A204.1 (cell line): ENCODE measurements around the gene NKAIN2.
"Not testable (repeated sequence)": the region's sequence is repeated elsewhere in the genome, so short reads cannot be mapped to it uniquely, and the experiment has no call there.

ENCODE experiments used
- FAIRE-seq: peaks from 2 replicates; lab custom pipeline; 2012; peaks lifted over from hg19 to GRCh38; lab: Jason Lieb, UNC

NKAIN2 gene

DNA sequence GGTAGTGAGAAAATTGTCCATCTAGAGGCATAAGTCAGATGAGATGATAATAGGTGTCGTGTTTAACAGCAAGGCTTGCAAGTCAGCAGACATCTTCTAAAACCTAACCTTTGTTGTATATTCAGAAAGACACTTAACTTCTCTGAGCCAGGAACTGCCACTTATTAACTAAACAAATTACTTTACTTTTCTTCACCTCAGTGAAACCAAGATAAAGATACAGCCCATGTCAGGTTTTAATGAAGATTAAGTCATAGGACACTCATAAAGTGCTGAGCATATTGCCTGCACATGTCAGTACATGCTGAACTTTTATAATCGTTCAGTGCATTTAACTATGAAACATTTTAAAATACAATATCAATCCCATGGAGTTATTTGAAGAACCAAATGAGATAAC lies 286.8 kb downstream of the NKAIN2 start:
- no peak for FAIRE-seq

DNA sequence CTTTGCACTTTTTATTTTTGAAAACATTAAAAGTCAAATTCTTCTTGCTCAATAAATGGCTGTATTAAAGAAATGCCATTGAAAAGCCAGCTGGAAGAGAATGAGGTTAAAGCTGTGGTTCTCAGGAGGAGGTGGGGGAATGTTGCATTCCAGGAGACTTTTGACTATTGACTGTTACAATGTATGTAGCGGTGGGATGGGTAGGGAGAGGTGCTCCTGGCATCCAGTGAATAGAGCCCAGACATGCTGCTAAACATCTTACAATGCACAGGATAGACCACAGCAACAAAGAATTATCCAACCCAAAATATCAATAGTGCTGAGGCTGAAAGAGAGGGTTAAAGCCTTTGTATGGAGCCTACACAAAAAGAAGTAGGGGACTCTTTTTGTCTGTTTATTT lies 295.9 kb downstream of the NKAIN2 start:
- no peak for FAIRE-seq

DNA sequence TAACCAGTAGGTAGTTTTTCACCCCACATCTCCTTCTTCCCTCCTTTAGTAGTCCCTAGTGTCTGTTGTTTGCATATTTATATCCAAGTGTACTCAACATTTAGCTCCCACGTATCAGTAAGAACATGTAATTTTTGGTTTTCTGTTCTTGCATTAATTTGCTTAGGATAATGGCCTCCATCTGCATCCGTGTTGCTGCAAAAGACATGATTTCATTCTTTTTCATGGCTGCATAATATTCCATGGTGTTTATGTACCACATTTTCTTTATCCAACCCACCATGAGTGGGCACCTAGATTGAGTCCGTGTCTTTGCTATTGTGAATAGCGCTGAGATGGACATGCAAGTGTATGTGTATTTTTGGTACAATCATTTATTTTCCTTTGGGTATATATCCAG lies 306.8 kb downstream of the NKAIN2 start:
- FAIRE-seq = no peak

DNA sequence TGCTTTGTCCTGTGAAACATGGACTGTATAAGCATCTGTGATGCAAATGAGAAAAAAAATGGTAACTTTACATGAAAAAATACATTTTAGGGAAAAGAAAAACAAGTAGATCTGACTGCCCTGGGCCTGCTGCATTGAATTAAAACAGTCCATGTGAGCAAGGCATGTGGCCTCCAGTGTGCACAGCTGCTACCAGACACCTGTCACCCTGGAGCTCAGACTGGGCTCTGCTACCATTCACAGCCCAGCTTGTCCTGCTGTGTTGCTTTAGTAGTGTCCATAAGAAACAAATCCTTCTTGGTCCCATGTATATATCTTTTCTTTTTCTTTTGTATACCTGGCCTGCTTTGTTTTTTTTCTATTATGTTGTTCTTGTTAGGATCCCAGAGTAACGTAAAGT lies 315.9 kb downstream of the NKAIN2 start:
- no peak for FAIRE-seq

DNA sequence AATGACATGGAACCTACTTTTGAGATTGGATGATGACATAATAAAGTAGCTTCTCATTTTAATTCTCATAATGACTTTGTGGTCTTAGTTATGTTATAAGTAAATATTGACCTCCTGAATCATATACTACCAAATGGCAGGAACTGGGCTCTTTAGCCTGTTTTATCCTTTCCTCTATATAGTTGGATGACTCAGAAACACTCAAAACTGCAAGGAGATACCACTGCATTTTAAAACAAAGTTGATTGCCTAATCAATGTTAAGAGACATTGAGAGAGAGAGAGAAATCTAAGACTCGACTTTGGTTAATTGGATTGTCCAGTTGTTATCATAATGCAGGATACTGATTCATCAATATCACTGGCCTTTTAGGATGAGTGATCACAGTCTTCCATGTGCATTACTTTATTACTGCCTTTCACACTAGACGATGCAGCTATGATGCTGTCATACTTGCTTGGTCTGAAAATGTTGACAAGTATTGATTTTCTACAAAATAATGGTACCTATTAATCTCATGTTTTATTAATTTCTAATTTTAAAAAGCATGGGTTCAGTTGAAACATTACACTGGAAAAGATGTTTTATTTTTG lies 320.0 kb downstream of the NKAIN2 start:
- FAIRE-seq = no peak

DNA sequence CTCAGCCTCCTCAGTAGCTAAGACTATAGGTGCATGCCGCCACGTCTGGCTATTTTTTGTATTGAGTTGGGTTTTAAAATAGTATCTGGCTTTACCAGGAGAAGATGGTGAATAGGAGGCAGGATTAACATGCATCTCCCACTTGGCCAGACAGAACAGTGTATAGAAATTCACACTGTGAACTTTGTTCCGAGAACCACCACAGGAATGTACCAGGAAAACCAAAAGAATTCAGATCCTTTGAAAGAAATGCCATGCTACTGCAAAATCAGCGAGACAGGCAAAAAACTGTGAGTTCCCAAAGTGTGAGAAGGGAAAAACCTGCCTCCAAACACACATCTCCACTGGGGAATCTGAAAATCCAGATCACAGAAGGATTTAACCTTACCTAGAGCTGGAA lies 327.6 kb downstream of the NKAIN2 start:
- no peak for FAIRE-seq

DNA sequence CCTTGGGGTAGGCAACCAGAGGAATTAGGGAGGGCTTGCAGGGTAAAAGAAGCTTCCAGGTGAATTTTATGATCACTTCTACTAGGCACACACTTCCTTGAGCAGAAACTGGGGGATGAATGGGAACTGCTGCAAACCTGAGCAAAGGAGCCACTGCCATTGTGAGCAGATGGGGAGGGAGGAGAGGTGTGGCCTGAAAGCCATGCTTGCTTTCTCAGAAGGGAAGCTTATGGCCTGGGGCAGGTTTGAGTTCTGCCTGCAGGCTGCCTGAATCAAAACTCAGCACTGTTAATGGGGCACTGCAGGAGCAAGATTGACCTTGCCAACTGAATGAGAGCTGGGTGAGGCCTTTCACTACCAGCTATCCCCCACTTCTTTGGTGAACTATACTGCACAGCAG lies 328.1 kb downstream of the NKAIN2 start:
- FAIRE-seq = no peak

DNA sequence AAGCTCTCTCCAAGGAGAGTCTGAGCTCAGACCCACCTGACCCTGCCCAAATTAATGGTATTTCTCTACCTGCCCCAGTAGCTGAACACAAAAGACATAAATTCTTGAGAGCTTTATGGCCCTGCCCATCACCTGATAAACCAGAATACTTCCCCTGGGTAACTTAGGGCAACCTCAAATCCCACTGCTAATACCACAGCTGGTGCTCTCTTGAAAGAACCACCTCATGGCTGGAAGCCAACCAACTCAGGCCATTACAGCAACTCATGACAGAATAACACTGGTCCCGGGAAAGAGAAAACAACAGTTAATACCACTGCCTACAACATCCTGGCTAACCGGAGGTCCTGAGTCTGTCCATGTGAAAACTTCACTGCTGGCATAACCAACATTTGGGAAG lies 328.6 kb downstream of the NKAIN2 start:
- no peak for FAIRE-seq

DNA sequence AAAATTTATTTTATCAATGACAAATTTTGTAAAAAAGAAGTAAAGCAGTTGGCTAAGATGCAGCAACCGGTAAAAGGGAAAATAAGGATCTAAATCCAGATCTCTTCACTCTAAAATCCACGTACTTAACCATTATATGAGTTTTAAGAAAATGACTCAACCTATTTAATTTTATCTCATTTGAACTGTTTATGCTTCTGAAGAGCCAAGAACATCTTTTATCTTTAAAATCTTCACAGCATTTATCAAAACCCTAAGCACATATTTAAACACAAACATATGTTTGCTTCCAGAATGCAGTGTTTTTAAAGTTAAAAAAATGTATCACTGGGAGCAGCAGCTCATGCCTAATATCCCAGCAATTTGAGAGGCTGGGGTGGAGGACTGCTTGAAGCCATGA lies 339.2 kb downstream of the NKAIN2 start:
- FAIRE-seq = no peak

DNA sequence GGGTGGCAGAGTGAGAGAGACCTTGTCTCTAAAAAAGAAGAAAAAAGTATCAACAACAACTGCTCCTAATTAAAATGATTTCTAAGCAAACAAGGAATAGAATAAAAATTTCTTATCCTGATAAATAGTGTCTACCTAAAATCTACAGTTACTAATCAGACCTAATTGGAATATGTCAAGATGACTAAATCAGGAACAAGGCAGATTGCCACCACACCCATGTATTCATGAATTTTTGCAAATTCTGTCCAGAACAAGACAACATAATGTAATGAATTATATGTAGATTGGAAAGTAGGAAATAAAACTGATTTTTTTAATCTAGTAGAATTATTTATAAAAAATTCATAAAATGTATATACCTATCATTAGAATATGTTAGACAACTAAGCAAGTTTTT lies 339.8 kb downstream of the NKAIN2 start:
- FAIRE-seq = peak; percentile 54

DNA sequence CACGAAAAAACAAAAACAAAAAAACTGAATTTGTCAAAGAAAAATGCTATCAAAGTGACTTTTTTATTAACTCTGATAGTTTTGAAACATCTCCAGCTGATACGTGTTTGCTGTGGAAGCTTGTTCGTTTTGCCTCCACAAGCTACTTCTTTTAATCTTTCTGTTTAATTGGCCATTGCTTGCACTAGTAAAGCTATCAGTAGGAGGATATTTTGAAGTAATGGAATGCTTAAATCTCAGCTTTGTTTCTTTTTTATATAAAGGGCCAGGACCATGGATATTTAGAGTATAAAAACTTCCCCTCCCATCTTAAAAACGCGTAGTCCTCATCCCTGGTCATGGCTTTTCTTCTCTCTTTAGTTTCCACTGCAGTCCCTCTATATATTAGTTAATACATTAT lies 344.0 kb downstream of the NKAIN2 start:
- no peak for FAIRE-seq

DNA sequence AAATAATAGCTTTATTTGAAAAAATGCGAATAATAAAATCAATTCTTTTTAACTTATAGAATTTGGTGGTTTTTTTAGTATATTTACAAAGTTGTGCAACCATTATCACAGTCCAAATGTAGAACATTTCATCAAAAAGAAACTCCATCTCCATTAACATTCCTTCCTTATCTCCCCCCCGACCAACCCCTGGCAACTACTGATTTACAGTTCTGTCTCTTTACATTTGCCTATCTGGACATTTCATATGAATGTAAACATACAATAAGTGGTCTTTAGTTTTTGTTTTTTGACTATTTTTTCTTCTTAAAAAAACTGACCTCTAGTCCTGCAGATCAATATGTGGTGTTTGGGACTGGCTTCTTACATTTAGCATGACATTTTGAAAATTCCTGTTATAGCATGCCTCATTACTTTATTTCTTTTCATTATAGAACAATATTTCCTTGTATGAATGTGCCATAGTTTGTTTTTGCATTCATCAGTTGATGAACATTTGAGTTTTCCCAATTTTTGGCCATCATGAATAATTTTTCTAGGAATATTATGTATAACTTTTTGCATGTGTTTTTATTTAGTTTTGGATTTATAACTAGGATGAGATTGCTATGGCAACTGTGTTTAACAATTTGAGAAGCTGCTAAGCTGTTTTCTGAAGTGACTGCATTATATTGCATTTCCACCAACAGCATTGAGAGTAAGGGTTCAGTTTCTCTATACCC lies 344.7 kb downstream of the NKAIN2 start:
- no peak for FAIRE-seq

DNA sequence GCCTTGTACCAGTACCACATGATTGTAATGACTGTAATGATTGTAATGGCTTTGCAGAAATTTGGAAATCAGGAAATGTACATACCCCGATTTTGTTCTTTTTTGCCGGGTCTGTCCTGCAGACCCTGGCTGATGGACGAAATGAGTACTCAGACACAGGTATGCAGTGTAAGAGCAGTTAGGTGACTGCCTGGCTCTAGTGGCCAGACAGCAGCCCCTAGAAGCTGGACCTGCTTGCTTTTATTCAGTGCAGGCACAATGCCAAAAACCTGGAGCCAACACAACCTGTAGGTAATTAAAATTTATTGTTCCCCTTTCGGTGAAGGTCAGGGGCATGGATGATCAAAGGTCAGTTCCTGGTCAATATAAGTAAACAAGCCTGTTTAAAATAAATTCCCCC lies 346.0 kb downstream of the NKAIN2 start:
- FAIRE-seq = no peak

DNA sequence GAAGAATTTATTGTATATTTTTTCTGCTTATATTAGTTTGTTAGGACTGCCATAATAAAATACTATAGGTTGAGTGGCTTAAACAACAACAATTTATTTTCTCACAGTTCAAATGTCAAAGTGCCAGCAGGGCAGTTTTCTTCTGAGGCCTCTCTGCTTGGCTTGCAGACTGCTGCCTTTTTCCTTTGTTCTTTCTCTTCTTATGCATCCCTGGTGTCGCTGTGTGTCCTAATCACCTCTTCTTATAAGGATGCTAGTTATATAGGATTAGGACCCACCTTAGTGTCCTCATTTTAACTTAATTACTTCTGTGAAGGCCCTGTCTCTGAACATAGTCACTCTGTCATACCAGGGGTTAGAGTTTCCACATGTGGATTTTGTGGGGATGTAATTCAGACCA lies 354.4 kb downstream of the NKAIN2 start:
- no peak for FAIRE-seq

DNA sequence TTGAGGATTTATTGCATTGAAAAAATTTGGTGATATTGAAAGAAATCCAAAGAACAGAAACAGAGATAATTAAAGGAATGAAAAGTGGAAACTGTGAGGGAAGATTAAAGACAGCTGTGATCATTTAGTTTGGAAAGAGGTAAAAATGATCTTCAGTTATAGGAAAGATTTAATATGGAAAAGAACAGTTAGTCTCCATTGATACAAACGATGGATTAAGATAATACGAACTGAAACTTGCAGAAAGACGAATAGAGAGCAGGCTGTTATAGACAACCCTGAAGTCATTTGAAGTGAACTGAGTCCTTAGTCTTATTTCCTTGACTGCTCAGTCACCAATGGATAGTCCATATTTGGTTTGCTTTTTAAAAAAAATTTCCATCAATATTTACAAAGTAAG lies 360.0 kb downstream of the NKAIN2 start:
- FAIRE-seq = no peak

DNA sequence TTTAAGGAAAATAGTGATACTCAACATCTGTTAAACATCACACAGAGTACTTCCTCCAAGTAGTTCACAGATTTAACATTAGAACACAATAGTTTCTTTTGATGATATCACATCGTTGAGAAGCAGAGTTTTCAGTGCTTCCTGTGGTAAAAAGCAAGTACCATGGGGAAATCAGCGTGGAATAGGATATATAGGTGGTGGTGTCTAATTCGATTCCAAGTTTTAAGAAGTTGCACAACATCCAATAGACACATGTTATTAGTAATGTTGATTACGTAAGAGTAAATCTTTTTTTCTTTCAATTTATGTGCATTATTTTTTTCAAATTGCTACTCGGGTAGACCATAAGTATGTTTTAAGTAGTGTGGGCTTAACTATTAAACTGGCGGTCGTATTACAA lies 360.7 kb downstream of the NKAIN2 start:
- FAIRE-seq = no peak

DNA sequence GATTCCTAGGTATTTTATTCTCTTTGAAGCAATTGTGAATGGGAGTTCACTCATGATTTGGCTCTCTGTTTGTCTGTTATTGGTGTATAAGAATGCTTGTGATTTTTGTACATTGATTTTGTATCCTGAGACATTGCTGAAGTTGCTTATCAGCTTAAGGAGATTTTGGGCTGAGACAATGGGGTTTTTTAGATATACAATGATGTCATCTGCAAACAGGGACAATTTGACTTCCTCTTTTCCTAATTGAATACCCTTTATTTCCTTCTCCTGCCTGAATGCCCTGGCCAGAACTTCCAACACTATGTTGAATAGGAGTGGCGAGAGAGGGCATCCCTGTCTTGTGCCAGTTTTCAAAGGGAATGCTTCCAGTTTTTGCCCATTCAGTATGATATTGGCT lies 363.6 kb downstream of the NKAIN2 start:
- FAIRE-seq = not testable (repeated sequence)

DNA sequence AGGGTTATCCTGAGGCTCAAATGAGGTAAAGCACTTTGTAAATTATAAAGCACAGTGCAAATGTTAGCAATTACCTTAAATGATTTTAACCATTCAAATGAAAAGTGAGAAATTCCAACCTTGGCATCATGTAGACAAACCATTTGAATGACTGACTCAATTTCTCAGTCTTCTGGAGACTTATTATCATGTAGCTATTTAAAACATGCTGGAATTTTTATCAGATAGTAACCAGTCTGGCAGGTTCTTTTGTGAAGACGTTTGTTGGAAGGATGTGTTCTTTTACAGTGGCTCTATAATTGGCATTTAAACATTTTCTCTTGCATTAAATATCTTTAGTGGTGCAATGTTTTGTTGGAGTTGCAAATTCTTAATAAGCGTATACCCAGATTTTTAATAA lies 386.6 kb downstream of the NKAIN2 start:
- FAIRE-seq = no peak

DNA sequence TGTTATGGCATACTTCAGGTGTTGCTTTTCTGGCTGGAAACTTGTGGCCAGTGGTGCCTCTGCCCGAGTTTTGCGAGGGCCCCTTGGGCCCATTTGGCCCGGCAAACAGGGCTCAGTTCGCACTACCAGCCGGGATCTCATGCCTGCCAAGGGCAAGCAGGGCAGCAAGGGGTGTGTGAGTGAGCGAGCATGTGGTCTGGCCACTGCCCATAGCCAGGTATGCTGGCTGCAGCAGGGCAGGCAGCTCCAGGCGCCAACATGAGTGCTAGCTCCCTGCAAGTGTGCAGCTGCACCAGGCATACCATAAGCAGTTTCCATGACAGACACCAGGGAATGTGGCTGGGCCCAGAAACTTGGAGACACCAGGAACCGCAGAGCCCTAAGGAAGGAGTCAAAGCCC lies 389.5 kb downstream of the NKAIN2 start:
- FAIRE-seq = no peak

DNA sequence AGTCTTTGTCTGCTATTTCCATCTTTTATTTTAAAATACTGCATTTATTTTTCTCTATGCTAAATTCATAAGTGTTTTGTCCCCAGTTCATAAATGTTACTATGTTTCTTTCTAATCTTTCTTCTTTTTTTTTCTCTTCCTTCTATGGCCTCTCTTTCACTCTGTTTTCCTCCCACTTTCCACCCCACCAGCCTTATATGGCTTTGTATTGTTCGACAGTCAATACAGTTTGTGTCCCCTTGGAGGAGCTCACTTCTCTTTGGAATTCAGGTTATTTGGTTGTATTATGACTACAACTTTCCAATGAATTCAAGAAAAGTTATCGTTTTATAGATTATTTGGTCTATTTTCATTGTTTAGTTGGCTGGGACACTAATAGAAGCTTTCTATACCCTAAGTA lies 393.5 kb downstream of the NKAIN2 start:
- FAIRE-seq = no peak

DNA sequence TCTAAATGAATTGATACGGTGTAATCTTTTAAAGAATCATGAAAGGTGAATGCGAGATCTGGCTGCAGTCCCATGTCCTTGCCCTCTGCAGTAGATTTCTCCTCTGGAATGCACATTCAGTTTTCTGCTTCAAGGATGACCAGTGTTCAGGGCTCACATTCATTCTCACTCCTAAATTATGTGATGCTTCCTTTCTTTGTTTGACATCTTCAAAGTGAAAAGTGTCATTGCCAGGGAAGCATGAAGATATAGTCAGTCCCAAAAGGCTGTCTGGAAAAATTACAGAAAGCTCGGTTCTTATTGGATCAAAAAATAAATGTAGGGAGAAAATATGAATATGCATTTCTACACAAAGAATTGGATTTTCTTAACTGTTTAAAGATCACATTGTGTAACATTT lies 395.6 kb downstream of the NKAIN2 start:
- no peak for FAIRE-seq

DNA sequence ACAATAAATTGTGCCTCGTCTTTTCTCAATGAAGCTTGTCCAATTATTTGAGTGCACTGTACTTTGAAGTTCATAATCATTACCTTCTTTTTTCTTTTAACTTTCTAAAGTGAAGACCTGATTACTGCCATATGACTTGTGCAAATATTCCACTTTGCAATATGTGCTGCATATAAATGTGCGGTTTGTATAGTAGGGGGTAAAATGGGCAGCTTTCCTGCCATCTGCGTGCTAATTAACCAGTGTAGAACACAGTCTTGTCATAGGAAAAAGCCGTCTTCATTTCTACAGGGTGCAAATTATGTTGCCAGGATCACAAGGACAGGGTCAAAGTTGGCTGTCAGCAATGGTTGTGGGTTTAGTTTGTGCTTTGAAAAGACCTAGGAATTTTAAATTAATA lies 397.0 kb downstream of the NKAIN2 start:
- no peak for FAIRE-seq

DNA sequence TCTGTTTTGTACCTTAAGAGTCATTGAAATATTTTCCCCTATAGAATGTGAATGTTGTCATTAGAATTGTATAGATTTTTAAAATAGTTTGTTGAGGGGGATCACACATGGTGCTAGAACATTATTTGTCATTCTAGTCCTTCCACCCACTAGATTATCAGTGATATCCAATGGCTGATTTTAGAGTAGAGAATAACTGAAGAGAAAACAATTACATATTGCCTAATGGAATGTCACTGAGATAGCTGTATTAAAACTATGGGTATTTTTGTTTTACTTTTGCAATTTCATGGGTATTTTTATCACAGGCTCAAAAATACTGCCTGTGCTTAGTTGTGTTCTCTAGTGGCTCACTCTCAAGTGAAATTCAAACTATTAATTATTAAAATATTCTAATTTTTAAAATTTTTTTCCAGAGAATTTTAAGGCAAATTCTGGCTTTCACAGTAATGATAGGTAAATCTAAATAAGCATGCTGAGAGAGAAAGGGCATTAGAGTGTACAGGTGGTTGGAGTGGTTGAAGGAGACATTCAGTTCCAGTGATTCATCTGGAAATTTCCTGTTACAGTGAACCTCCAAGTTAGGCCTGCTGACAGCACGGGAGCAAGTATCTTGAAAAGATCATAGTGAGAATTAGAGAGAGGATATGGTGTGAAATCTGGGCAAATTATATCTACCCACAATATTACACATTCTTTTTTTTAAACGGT lies 399.6 kb downstream of the NKAIN2 start:
- no peak for FAIRE-seq

DNA sequence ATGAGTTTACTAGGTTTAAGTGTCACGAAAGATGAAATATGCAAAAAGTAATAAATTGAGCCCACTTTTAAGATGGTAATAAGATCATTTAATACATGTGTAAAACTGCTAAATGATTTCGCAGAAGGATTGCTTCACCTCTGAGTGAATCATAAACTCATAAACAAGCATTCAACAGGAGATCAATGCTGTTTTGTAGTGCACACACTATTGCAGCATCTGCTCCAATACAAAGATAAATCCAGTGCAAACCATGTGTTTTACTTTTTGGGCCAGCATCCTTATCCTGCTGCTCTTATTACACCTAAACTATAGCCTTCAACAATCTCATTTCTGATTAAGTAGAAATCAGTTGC lies 400.1 kb downstream of the NKAIN2 start:
- FAIRE-seq = no peak
